Upper lobe of left lung (tissue), 4 donors: ENCODE results near the gene TSHZ1.

Experiments used
- CTCF ChIP-seq, 6 experiments: fragments of 450-650 bp in 4 of 6; fragments of 200-600 bp in 2 of 6; sonication (generic) in 2 of 6; IDR thresholded peaks; one replicate each; pipeline ENCODE4 v1.5.1; 2016 to 2019; ENCODE audit warnings: antibody characterized with exemption in 6 of 6
- EP300 ChIP-seq, 4 donors: sonication (generic); formaldehyde crosslinking; IDR thresholded peaks; one replicate each; pipeline ENCODE4 v1.5.1; 2017; ENCODE audit warnings: antibody characterized with exemption in 4 of 4, control low read depth in 2 of 4
- POLR2A ChIP-seq, 4 donors: fragments of 450-650 bp; IDR thresholded peaks; one replicate each; pipeline ENCODE4 v1.5.1; 2016 to 2017; ENCODE audit warnings: antibody characterized with exemption in 4 of 4, mild to moderate bottlenecking in 2 of 4
- POLR2AphosphoS5 ChIP-seq, 2 donors: sonication (generic); formaldehyde crosslinking; IDR thresholded peaks; one replicate each; pipeline ENCODE4 v1.5.1; 2017; ENCODE audit warnings: antibody characterized with exemption in 2 of 2

- TF ChIP-seq CTCF (IDR thresholded peaks at IDR 0.05) (no peak), POLR2AphosphoS5 (IDR thresholded peaks at IDR 0.05) (no peak), EP300 (IDR thresholded peaks at IDR 0.05) (no peak), POLR2A (IDR thresholded peaks at IDR 0.05) (no peak)
These were observed 75.3 kb downstream of the TSHZ1 start for GRCh38 chr18:75285876-75286275.
